Measurements from ENCODE around the gene HCN2. TPM values are rescaled to one million over a fixed set of nuclear protein-coding genes. Genes with fewer than 3 reads are reported as not detected.

Gene HCN2
- total RNA-seq, 1 experiment from 2014 or later = 9.2 TPM

DNA sequence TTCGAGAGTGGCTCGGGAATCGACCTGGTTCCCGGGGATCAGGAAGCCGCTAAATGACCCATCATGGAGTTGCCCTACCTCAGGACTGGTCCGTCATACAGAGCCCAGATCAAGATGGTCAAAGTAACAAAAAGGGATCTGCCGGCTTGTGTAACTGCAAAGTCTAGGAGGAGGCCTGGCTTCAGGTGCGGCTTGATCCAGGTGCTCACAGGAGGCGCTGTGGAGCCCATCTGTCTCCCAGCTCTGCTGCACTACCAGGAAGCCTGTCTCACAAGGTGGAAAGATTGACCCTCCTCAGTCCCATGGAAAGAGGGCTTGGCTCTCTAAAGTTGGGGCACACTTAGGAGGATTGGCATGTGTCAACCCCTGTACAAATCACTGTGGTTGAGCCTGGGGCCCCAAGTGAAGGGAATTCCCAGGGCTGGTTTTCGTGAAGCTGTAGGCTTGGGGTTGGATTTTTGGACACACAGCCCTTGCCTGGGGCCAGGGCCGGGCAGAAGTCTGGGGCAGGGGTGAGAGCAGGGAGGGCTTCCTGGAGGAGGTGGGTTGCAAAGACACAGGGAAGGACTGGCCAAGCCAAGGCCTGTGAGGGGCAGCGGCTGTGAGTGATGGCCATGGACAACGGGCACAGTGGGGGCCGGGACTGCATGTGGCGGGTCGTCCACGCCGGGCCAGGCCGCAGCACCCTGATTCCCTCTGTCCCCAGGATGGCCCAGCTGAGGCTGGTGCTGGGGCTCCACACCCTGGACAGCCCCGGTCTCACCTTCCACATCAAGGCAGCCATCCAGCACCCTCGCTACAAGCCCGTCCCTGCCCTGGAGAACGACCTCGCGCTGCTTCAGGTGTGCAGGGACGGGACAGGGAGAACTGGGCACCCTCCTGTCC lies 41.6 kb upstream of the HCN2 start:
- POLR2A ChIA-PET = interaction anchor here (0.6 kb wide), 1 partner anchor 267 kb away, joined by 3 read pairs; no protein-coding TSS in a partner anchor
- Mint-ChIP-seq H3K36me3 (no peaks in the 10 kb centered on the region), H3K4me3 (no peak overlapping the region), H3K9me3 (no peaks in the 10 kb centered on the region), H3K4me1 (peaks cover 9% of the 10 kb centered on the region), H3K27me3 (ENCODE audit: low read depth) (peaks cover 2% of the 10 kb centered on the region; the same call in 1 of the 2 replicates), H3K27ac (no peak overlapping the region)
- no peak for ATAC-seq
- no peak for DNase-seq (ENCODE audit: low spot score)
- no peak for TF ChIP-seq FOXP1 (CRISPR knock-in tag; IDR thresholded peaks at IDR 0.05; ENCODE audit: borderline replicate concordance)
- peak; percentile 83 for TF ChIP-seq GTF2I (CRISPR knock-in tag; conservative IDR thresholded peaks at IDR 0.05)
- CTCF ChIA-PET = interaction anchor here (0.7 to 1.1 kb wide), 2 partner anchors 27 to 42 kb away, joined by 3 to 5 read pairs; no protein-coding TSS in a partner anchor

DNA sequence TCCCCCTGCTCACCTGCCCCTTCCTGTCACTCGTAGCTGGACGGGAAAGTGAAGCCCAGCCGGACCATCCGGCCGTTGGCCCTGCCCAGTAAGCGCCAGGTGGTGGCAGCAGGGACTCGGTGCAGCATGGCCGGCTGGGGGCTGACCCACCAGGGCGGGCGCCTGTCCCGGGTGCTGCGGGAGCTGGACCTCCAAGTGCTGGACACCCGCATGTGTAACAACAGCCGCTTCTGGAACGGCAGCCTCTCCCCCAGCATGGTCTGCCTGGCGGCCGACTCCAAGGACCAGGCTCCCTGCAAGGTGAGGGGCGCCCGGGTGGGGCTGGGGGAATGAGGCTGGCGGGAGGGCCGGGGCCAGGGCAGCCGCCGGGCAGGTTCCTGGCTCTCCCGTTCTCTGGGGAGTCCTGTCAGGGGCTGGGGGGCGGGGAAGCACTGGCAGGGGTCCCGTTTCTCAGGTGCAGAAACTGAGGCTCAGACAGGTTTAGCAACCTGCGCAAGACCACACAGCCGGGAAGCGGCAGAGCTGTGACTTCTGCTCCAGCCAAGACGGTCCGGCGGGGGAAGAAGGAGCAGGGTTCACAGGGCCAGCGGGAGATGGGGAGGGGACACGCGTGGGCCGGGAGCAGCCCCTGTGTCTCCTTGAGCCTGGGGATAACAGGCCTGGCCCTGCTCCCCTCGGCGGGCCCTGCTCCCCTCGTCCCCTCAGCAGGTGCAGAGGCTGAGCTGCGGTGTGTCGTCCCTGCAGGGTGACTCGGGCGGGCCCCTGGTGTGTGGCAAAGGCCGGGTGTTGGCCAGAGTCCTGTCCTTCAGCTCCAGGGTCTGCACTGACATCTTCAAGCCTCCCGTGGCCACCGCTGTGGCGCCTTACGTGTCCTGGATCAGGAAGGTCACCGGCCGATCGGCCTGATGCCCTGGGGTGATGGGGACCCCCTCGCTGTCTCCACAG lies 40.5 kb upstream of the HCN2 start:
- ChIA-PET CTCF (interaction anchor here (1.2 to 1.3 kb wide), 2 partner anchors 38 to 42 kb away, joined by 4 read pairs; no protein-coding TSS in a partner anchor), POLR2A (interaction anchor here (0.6 kb wide), 1 partner anchor 25 kb away, joined by 3 read pairs; no protein-coding TSS in a partner anchor)
- ATAC-seq (no peak), DNase-seq (ENCODE audit: low spot score) (no peak)
- no peaks in the 10 kb centered on the region for H3K9me3 Mint-ChIP-seq
- no peak overlapping the region for H3K4me3 Mint-ChIP-seq
- TF ChIP-seq NR1H2 (CRISPR knock-in tag; IDR thresholded peaks at IDR 0.05) (no peak), CREB1 (CRISPR knock-in tag; IDR thresholded peaks at IDR 0.05) (no peak), ATF2 (CRISPR knock-in tag; IDR thresholded peaks at IDR 0.05; ENCODE audit: borderline replicate concordance, low read depth) (no peak), SMAD3 (CRISPR knock-in tag; IDR thresholded peaks at IDR 0.05; ENCODE audit: borderline replicate concordance) (no peak), ELF4 (CRISPR knock-in tag; IDR thresholded peaks at IDR 0.05; ENCODE audit: low read depth) (no peak), KAT7 (CRISPR knock-in tag; IDR thresholded peaks at IDR 0.05; ENCODE audit: borderline replicate concordance) (no peak), IRF1 (CRISPR knock-in tag; IDR thresholded peaks at IDR 0.05) (no peak), E2F4 (CRISPR knock-in tag; IDR thresholded peaks at IDR 0.05; ENCODE audit: borderline replicate concordance, low read depth) (no peak), SMAD4 (CRISPR knock-in tag; IDR thresholded peaks at IDR 0.05) (no peak), GABPB1 (CRISPR knock-in tag; IDR thresholded peaks at IDR 0.05) (no peak), FOXJ3 (CRISPR knock-in tag; IDR thresholded peaks at IDR 0.05; ENCODE audit: borderline replicate concordance) (no peak)
- TF ChIP-seq, protein P1, sequence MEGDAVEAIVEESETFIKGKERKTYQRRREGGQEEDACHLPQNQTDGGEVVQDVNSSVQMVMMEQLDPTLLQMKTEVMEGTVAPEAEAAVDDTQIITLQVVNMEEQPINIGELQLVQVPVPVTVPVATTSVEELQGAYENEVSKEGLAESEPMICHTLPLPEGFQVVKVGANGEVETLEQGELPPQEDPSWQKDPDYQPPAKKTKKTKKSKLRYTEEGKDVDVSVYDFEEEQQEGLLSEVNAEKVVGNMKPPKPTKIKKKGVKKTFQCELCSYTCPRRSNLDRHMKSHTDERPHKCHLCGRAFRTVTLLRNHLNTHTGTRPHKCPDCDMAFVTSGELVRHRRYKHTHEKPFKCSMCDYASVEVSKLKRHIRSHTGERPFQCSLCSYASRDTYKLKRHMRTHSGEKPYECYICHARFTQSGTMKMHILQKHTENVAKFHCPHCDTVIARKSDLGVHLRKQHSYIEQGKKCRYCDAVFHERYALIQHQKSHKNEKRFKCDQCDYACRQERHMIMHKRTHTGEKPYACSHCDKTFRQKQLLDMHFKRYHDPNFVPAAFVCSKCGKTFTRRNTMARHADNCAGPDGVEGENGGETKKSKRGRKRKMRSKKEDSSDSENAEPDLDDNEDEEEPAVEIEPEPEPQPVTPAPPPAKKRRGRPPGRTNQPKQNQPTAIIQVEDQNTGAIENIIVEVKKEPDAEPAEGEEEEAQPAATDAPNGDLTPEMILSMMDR (IDR thresholded peaks at IDR 0.05) = no peak
- TF ChIP-seq, protein P2, sequence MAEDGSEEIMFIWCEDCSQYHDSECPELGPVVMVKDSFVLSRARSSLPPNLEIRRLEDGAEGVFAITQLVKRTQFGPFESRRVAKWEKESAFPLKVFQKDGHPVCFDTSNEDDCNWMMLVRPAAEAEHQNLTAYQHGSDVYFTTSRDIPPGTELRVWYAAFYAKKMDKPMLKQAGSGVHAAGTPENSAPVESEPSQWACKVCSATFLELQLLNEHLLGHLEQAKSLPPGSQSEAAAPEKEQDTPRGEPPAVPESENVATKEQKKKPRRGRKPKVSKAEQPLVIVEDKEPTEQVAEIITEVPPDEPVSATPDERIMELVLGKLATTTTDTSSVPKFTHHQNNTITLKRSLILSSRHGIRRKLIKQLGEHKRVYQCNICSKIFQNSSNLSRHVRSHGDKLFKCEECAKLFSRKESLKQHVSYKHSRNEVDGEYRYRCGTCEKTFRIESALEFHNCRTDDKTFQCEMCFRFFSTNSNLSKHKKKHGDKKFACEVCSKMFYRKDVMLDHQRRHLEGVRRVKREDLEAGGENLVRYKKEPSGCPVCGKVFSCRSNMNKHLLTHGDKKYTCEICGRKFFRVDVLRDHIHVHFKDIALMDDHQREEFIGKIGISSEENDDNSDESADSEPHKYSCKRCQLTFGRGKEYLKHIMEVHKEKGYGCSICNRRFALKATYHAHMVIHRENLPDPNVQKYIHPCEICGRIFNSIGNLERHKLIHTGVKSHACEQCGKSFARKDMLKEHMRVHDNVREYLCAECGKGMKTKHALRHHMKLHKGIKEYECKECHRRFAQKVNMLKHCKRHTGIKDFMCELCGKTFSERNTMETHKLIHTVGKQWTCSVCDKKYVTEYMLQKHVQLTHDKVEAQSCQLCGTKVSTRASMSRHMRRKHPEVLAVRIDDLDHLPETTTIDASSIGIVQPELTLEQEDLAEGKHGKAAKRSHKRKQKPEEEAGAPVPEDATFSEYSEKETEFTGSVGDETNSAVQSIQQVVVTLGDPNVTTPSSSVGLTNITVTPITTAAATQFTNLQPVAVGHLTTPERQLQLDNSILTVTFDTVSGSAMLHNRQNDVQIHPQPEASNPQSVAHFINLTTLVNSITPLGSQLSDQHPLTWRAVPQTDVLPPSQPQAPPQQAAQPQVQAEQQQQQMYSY (CRISPR knock-in tag; IDR thresholded peaks at IDR 0.05) = no peak
- H3K36me3 Mint-ChIP-seq = no peaks in the 10 kb centered on the region
- H3K4me1 Mint-ChIP-seq = peaks cover 3% of the 10 kb centered on the region; the same call in 1 of the 2 replicates
- no peak overlapping the region for H3K27ac Mint-ChIP-seq
- peaks cover 2% of the 10 kb centered on the region; the same call in 1 of the 2 replicates for H3K27me3 Mint-ChIP-seq (ENCODE audit: low read depth)

All from WTC11 (cell line).